Nephron progenitor cell (in vitro differentiated cells): ENCODE results near the gene CDK14.
A peak's percentile ranks its signal among the peaks of the same experiment; 100 is the strongest.

ENCODE experiments used
- DNase-seq: peaks from one replicate; pipeline ENCODE4 v3.0.0; 2021
- H3K27ac Mint-ChIP-seq: 2 replicates; pipeline ENCODE4 v1.8.0; 2021; ENCODE audit warnings: mild to moderate bottlenecking, moderate library complexity, mixed read lengths
- H3K27me3 Mint-ChIP-seq: 2 replicates; pipeline ENCODE4 v1.8.0; 2021; ENCODE audit warnings: mild to moderate bottlenecking, low read depth, mixed read lengths; ENCODE audit not compliant: poor library complexity
- H3K36me3 Mint-ChIP-seq: 2 replicates; pipeline ENCODE4 v1.8.0; 2021; ENCODE audit warnings: low read depth, mixed read lengths
- H3K4me1 Mint-ChIP-seq: 2 replicates; pipeline ENCODE4 v1.8.0; 2021; ENCODE audit warnings: mixed read lengths
- H3K4me3 Mint-ChIP-seq: 2 replicates; pipeline ENCODE4 v1.8.0; 2021; ENCODE audit warnings: mild to moderate bottlenecking, moderate library complexity, mixed read lengths
- H3K9me3 Mint-ChIP-seq: 2 replicates; pipeline ENCODE4 v1.8.0; 2021; ENCODE audit warnings: mild to moderate bottlenecking, moderate library complexity, mixed read lengths
- TF ChIP-seq, protein P1 (sequence below): fragments of 200-600 bp; sonication (generic); IDR thresholded peaks from 2 replicates; pipeline ENCODE4 v1.5.0; 2021; ENCODE audit warnings: antibody characterized with exemption

The CDK14 gene

DNA sequence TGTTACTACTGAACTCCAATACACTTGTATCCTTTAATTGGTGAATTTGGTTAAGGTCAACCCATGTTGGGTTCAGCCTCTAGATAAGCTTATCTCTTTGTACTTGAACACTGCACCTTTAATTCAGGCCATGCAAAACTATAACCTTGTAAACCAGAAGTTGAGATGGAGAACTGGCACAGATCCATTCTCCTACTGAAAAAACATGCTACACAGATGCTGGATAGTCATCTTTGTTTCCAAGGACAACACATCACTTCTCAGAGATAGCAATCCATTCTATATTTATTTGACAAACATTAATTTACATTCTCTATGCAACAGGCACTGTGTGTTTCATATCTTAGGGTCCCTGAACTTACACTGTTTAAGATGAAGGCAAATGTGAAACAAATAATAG lies 2.9 kb upstream of the CDK14 start:
- TF ChIP-seq, protein P1, sequence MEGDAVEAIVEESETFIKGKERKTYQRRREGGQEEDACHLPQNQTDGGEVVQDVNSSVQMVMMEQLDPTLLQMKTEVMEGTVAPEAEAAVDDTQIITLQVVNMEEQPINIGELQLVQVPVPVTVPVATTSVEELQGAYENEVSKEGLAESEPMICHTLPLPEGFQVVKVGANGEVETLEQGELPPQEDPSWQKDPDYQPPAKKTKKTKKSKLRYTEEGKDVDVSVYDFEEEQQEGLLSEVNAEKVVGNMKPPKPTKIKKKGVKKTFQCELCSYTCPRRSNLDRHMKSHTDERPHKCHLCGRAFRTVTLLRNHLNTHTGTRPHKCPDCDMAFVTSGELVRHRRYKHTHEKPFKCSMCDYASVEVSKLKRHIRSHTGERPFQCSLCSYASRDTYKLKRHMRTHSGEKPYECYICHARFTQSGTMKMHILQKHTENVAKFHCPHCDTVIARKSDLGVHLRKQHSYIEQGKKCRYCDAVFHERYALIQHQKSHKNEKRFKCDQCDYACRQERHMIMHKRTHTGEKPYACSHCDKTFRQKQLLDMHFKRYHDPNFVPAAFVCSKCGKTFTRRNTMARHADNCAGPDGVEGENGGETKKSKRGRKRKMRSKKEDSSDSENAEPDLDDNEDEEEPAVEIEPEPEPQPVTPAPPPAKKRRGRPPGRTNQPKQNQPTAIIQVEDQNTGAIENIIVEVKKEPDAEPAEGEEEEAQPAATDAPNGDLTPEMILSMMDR: no peak
- no peak for DNase-seq
- no peak overlapping the region for H3K4me3 Mint-ChIP-seq
- H3K9me3 Mint-ChIP-seq: no peaks in the 10 kb centered on the region
- H3K27ac Mint-ChIP-seq: no peak overlapping the region
- peaks cover 6% of the 10 kb centered on the region for H3K27me3 Mint-ChIP-seq
- peaks cover 28% of the 10 kb centered on the region for H3K4me1 Mint-ChIP-seq
- no peaks in the 10 kb centered on the region for H3K36me3 Mint-ChIP-seq

DNA sequence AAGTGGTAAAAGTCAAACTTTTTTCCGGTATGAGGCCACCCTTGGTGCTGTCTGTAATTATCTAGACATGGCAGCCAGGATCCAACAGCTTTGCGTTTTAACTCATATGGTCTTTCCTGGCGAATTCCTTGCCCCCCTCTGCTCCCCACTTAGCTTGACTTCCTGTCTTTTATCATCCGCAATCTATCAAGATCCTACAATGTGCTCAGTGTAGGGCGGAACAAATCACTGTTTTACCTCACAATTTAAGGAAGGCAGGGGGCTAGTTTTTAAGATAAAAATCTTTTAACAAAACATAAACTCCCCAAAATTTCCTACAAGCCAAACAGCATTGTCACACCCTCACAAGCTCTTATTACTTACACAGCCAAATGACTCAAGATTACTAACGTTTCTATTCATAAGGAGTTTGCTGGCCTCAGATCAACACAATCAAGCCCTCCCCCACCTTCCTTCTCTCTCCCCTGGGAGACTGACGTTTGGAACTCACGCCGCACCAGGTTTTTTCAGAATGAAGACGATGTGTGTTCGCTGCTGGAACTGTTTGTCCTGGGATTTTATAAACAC lies 1.3 kb upstream of the CDK14 start:
- TF ChIP-seq, protein P1: no peak
- H3K27ac Mint-ChIP-seq: peak overlapping the region; percentile 74
- peaks cover 6% of the 10 kb centered on the region for H3K27me3 Mint-ChIP-seq
- H3K4me3 Mint-ChIP-seq: peak overlapping the region; percentile 97
- H3K4me1 Mint-ChIP-seq: peaks cover 30% of the 10 kb centered on the region
- H3K36me3 Mint-ChIP-seq: no peaks in the 10 kb centered on the region
- H3K9me3 Mint-ChIP-seq: no peaks in the 10 kb centered on the region
- peak; percentile 15 for DNase-seq

DNA sequence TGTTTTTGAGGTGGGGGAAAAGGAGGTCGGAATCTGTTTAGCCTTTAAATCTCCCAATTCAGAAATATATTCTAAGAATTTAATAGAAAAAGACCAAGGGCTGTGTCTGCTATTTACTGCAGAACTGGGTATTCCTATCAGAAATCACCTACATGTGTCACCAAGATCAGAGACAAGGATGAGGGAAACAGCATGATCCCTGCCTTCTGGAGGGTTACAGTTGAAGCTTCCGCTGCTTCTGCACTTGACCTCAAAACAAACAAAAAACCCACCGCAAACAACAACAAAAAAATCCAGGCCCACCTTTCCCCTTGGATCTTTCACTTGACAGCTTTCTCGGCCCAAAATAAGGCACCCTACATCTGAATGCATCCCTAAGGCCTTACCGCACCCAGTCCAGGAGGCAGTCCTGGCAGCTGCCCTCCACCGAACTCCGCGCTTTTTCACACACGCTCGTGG lies 750 bp upstream of the CDK14 start:
- Mint-ChIP-seq H3K27me3 (peaks cover 6% of the 10 kb centered on the region), H3K4me3 (peak overlapping the region; percentile 97), H3K4me1 (peaks cover 33% of the 10 kb centered on the region), H3K27ac (peak overlapping the region; percentile 74), H3K9me3 (no peaks in the 10 kb centered on the region), H3K36me3 (no peaks in the 10 kb centered on the region)
- DNase-seq: no peak
- TF ChIP-seq, protein P1: no peak

DNA sequence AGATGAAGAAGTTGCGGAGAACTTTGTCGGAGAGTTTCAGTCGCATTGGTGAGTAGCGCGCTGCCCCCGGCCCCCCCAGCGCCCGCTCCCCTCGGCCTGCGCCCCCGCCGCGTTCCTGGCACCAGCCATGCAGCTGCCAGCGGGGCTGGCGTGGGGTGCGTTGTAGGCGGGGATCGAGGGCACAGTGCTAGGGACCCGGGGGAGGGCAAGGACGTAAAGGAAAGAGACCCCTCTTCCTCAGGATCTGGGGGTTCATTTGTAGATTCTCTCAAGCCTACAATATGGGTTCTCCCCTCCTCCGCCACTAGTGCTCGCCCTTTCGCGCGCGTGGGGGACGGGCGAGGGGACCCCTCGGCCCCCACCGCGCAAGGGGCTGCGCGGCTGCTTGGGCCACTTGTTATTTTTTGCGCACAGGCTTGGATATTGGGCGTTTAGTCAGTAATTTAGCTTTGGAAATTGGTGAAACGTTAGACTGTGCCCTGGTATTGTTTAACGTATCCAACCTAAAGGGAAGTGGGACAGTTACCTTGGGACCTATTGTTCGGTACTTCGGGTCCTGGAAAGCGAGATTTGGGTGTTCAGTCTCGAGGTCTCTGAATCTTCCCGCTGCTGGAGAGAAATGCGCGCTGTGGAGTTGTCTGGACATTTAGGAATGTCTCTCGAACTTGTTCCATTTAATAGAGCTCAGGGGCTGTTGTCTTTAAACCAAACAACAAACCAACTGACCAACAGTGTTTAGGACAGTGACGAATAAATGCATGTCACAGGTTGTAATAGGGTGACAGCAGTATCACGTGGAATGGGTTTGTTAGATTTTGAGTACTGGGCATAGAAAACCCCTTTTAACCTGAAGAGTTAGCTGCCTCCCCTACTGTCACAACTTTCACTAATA lies 796 bp downstream of the CDK14 start:
- H3K27ac Mint-ChIP-seq: peak overlapping the region; percentile 78
- H3K9me3 Mint-ChIP-seq: no peaks in the 10 kb centered on the region
- H3K36me3 Mint-ChIP-seq: no peaks in the 10 kb centered on the region
- peaks cover 34% of the 10 kb centered on the region for H3K4me1 Mint-ChIP-seq
- peak; percentile 9 for DNase-seq
- peaks cover 6% of the 10 kb centered on the region for H3K27me3 Mint-ChIP-seq
- TF ChIP-seq, protein P1: no peak
- peak overlapping the region; percentile 97 for H3K4me3 Mint-ChIP-seq

DNA sequence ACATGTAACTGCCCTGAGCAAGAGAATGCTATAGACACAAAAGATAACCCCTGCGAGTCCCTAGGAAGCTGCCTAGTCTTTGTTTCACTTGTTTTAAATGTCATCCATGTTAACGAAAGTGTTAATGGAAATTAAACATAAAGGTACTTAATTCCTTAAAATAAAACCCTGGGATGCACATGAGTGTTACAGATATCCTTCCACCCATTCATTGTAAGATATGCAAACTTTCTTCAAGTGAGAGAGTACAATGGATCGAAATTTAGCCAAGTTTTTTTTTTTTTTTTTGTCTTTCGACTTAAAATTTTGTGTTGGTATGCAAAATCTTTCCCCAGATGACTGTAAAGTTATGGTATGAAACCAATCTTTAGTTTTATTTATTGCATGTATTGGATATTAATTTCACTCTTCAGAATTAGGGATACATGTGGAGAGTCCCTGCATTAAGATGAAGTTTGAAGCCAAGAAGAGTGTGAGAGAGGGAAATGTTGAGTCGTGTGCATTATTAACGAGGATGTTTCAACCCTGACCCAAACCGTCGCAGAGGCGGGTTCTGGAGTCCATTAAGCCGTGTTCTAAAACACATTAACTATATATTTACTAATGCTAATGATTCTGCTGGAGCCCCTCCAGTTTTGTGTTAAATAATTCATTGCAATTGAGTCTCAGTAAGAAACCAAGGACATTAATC lies 1.6 kb downstream of the CDK14 start:
- Mint-ChIP-seq H3K27ac (no peak overlapping the region), H3K27me3 (peaks cover 6% of the 10 kb centered on the region), H3K9me3 (no peaks in the 10 kb centered on the region), H3K4me1 (peaks cover 34% of the 10 kb centered on the region), H3K4me3 (peak overlapping the region; percentile 97), H3K36me3 (no peaks in the 10 kb centered on the region)
- no peak for DNase-seq
- TF ChIP-seq, protein P1: no peak
